Measurements from ENCODE around the gene TBCK. TPM values are rescaled to one million over a fixed set of nuclear protein-coding genes. Genes with fewer than 3 reads are reported as not detected.

Gene TBCK
- total and polyA plus RNA-seq, 2 experiments from 2014 or later, result 13.9 to 28.9 TPM

GRCh38 chr4:106046083-106046482, 269.9 kb downstream of the TBCK start:
- H3K4me2 ChIP-seq, result no peak overlapping the region
- H3K9me2 ChIP-seq (ENCODE audit: insufficient read depth), result no peaks in the 10 kb centered on the region
- no peak for TF ChIP-seq NANOG (IDR thresholded peaks at IDR 0.05; ENCODE audit: borderline replicate concordance)
- TF ChIP-seq EZH2 (IDR thresholded peaks at IDR 0.05; ENCODE audit: low read depth, unreplicated experiment), result no peak
- TF ChIP-seq ZNF114 (CRISPR knock-in tag; IDR thresholded peaks at IDR 0.05), result no peak
- no peak for TF ChIP-seq ZNF331 (CRISPR knock-in tag; IDR thresholded peaks at IDR 0.05; ENCODE audit: low read depth)
- TF ChIP-seq ETS1 (IDR thresholded peaks at IDR 0.05), result no peak
- TF ChIP-seq JUNB (IDR thresholded peaks at IDR 0.05; ENCODE audit: unreplicated experiment), result no peak
- Mint-ChIP-seq H3K27me3 (ENCODE audit: insufficient read depth, low read depth, poor library complexity) (peaks cover 1% of the 10 kb centered on the region), H3K4me1 (peaks cover 6% of the 10 kb centered on the region; the same call in 1 of the 3 replicates), H3K4me3 (no peak overlapping the region), H3K9me3 (no peaks in the 10 kb centered on the region), H3K27ac (no peak overlapping the region), H3K36me3 (ENCODE audit: low read depth) (no peaks in the 10 kb centered on the region)
- no peak overlapping the region for H3K27ac ChIP-seq (ENCODE audit: low read depth)
- H3K4me1 ChIP-seq (ENCODE audit: insufficient read depth), result 0 out of 2 replicates have a peak, but pooled peaks cover 3% of the 10 kb centered on the region
- no peaks in the 10 kb centered on the region for H4K20me1 ChIP-seq (replicated peaks; ENCODE audit: insufficient read depth)
- H2AFZ ChIP-seq, result no peak overlapping the region
- H3K79me2 ChIP-seq (replicated peaks; ENCODE audit: insufficient read depth), result no peaks in the 10 kb centered on the region
- DNase-seq (ENCODE audit: low spot score), result no peak
- no peaks in the 10 kb centered on the region for H3F3A ChIP-seq (replicated peaks; ENCODE audit: low read depth)
- ATAC-seq, result no peak
- no peaks in the 10 kb centered on the region for H3K36me3 ChIP-seq (ENCODE audit: insufficient read depth)
- no peaks in the 10 kb centered on the region for H3K27me3 ChIP-seq (ENCODE audit: insufficient read depth)
- H3K4me3 ChIP-seq, result no peak overlapping the region

DNA sequence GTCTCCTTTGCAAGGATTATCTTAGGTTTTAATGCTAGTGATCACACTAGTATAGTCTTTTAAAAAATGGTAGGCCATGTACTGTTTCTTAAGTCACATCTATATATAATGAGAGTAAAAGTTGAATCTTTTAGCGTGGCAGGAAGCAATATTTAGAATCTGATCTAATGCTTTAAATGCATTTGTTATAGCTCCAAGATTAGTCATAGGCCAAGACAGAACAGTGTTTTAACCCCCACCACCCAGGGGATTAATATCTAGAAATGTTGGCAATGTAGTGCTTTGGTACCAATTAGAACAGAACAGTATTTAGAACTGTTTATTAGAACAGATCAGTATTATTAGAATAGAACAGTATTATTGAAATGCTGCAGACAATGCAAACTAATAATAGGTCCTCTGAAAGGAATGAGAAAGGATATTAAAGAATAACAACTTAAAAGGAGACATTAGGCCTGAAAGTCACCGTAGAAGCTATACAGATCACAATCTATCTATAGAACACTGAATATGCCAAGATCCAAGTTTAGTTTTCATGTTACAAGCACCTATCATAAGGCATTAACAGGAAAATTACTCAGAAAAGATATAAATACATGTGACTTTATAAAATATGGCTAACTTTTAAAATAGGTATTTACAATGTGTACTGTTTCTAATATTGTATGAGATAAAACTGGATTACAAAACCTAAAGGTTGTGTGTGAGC, 274.6 kb downstream of the TBCK start:
- TF ChIP-seq, protein P1, sequence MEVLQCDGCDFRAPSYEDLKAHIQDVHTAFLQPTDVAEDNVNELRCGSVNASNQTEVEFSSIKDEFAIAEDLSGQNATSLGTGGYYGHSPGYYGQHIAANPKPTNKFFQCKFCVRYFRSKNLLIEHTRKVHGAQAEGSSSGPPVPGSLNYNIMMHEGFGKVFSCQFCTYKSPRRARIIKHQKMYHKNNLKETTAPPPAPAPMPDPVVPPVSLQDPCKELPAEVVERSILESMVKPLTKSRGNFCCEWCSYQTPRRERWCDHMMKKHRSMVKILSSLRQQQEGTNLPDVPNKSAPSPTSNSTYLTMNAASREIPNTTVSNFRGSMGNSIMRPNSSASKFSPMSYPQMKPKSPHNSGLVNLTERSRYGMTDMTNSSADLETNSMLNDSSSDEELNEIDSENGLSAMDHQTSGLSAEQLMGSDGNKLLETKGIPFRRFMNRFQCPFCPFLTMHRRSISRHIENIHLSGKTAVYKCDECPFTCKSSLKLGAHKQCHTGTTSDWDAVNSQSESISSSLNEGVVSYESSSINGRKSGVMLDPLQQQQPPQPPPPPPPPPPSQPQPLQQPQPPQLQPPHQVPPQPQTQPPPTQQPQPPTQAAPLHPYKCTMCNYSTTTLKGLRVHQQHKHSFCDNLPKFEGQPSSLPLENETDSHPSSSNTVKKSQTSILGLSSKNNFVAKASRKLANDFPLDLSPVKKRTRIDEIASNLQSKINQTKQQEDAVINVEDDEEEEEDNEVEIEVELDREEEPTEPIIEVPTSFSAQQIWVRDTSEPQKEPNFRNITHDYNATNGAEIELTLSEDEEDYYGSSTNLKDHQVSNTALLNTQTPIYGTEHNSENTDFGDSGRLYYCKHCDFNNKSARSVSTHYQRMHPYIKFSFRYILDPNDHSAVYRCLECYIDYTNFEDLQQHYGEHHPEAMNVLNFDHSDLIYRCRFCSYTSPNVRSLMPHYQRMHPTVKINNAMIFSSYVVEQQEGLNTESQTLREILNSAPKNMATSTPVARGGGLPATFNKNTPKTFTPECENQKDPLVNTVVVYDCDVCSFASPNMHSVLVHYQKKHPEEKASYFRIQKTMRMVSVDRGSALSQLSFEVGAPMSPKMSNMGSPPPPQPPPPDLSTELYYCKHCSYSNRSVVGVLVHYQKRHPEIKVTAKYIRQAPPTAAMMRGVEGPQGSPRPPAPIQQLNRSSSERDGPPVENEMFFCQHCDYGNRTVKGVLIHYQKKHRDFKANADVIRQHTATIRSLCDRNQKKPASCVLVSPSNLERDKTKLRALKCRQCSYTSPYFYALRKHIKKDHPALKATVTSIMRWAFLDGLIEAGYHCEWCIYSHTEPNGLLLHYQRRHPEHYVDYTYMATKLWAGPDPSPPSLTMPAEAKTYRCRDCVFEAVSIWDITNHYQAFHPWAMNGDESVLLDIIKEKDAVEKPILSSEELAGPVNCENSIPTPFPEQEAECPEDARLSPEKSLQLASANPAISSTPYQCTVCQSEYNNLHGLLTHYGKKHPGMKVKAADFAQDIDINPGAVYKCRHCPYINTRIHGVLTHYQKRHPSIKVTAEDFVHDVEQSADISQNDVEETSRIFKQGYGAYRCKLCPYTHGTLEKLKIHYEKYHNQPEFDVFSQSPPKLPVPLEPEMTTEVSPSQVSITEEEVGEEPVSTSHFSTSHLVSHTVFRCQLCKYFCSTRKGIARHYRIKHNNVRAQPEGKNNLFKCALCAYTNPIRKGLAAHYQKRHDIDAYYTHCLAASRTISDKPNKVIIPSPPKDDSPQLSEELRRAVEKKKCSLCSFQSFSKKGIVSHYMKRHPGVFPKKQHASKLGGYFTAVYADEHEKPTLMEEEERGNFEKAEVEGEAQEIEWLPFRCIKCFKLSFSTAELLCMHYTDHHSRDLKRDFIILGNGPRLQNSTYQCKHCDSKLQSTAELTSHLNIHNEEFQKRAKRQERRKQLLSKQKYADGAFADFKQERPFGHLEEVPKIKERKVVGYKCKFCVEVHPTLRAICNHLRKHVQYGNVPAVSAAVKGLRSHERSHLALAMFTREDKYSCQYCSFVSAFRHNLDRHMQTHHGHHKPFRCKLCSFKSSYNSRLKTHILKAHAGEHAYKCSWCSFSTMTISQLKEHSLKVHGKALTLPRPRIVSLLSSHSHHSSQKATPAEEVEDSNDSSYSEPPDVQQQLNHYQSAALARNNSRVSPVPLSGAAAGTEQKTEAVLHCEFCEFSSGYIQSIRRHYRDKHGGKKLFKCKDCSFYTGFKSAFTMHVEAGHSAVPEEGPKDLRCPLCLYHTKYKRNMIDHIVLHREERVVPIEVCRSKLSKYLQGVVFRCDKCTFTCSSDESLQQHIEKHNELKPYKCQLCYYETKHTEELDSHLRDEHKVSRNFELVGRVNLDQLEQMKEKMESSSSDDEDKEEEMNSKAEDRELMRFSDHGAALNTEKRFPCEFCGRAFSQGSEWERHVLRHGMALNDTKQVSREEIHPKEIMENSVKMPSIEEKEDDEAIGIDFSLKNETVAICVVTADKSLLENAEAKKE (CRISPR knock-in tag; IDR thresholded peaks at IDR 0.05), result no peak
- no peak for TF ChIP-seq ZNF114 (CRISPR knock-in tag; IDR thresholded peaks at IDR 0.05)
- no peak for TF ChIP-seq EZH2 (IDR thresholded peaks at IDR 0.05; ENCODE audit: low read depth, unreplicated experiment)
- no peak for TF ChIP-seq JUNB (IDR thresholded peaks at IDR 0.05; ENCODE audit: unreplicated experiment)
- TF ChIP-seq NANOG (IDR thresholded peaks at IDR 0.05; ENCODE audit: borderline replicate concordance), result no peak
- TF ChIP-seq CTCF (conservative IDR thresholded peaks at IDR 0.05; ENCODE audit: low read depth in 2 of 2), result no peak
- no peak for TF ChIP-seq EZH2phosphoT487 (IDR thresholded peaks at IDR 0.05; ENCODE audit: unreplicated experiment)
- TF ChIP-seq ETS1 (IDR thresholded peaks at IDR 0.05), result no peak
- TF ChIP-seq POLR2AphosphoS5 (IDR thresholded peaks at IDR 0.05; ENCODE audit: low read depth), result no peak
- Histone ChIP-seq H3K36me3 (ENCODE audit: insufficient read depth) (no peaks in the 10 kb centered on the region), H3K27me3 (ENCODE audit: insufficient read depth) (no peaks in the 10 kb centered on the region), H3K9me2 (ENCODE audit: insufficient read depth) (no peaks in the 10 kb centered on the region), H3K27ac (ENCODE audit: low read depth) (no peak overlapping the region), H3K4me3 (no peak overlapping the region), H3K79me2 (replicated peaks; ENCODE audit: insufficient read depth) (no peaks in the 10 kb centered on the region), H4K20me1 (replicated peaks; ENCODE audit: insufficient read depth) (no peaks in the 10 kb centered on the region), H3F3A (replicated peaks; ENCODE audit: low read depth) (no peaks in the 10 kb centered on the region), H3K4me2 (no peak overlapping the region), H3K4me1 (ENCODE audit: insufficient read depth) (no peaks in the 10 kb centered on the region), H2AFZ (no peak overlapping the region)
- H3K4me3 Mint-ChIP-seq, result no peak overlapping the region
- no peaks in the 10 kb centered on the region for H3K36me3 Mint-ChIP-seq (ENCODE audit: low read depth)
- no peak for DNase-seq (ENCODE audit: low spot score)
- no peaks in the 10 kb centered on the region for H3K9me3 Mint-ChIP-seq
- H3K27me3 Mint-ChIP-seq (ENCODE audit: insufficient read depth, low read depth, poor library complexity), result no peaks in the 10 kb centered on the region
- no peak overlapping the region for H3K27ac Mint-ChIP-seq
- ATAC-seq, result no peak
- H3K4me1 Mint-ChIP-seq, result peaks cover 10% of the 10 kb centered on the region; the same call in 2 of the 3 replicates

Measured in GM23338 (cell line).